Fibroblast of lung (primary cell): Measurements from ENCODE around the gene UBTD1. TPM values are rescaled to one million over a fixed set of nuclear protein-coding genes. Genes with fewer than 3 reads are reported as not detected.

Source experiments
- DNase-seq, 2 donors: peaks; one replicate each; pipeline versions ENCODE4 v3.0.0 to v3.0.0-alpha.2; 2010; ENCODE audit warnings: low read depth in 2 of 2
- H2AFZ ChIP-seq: 2 replicates; pipeline ENCODE4 v1.5.1; 2012; ENCODE audit warnings: low read length, control low read depth, inconsistent platforms
- H3K27ac ChIP-seq: 2 replicates; pipeline ENCODE4 v1.5.1; 2011; ENCODE audit warnings: low read length, control low read depth; ENCODE audit not compliant: insufficient read depth
- H3K27me3 ChIP-seq: 2 replicates; pipeline ENCODE4 v1.5.1; 2011; ENCODE audit warnings: mild to moderate bottlenecking, low read length; ENCODE audit not compliant: control insufficient read depth, insufficient read depth
- H3K36me3 ChIP-seq: 2 replicates; pipeline ENCODE4 v1.5.1; 2011; ENCODE audit warnings: low read length; ENCODE audit not compliant: control insufficient read depth, insufficient read depth
- H3K4me1 ChIP-seq: 2 replicates; pipeline ENCODE4 v1.5.1; 2011; ENCODE audit warnings: low read length; ENCODE audit not compliant: control insufficient read depth, insufficient read depth; ENCODE audit errors: extremely low read depth
- H3K4me2 ChIP-seq: 2 replicates; pipeline ENCODE4 v1.5.1; 2011; ENCODE audit warnings: low read length, control low read depth; ENCODE audit not compliant: insufficient read depth; ENCODE audit errors: extremely low read depth
- H3K4me3 ChIP-seq, 4 experiments: fragments of 200-600 bp in 1 of 4; sonication (generic) in 1 of 4; replicated peaks in 1 of 4; 2 replicates each; pipeline ENCODE4 v1.5.1; 2011 to 2016; ENCODE audit warnings: low read length in 4 of 4, low read depth in 3 of 4, mild to moderate bottlenecking in 3 of 4, control low read depth in 2 of 4, inconsistent platforms in 1 of 4, mixed read lengths in 1 of 4; ENCODE audit not compliant: insufficient read depth in 1 of 4; ENCODE audit errors: control extremely low read depth in 1 of 4
- H3K79me2 ChIP-seq: 2 replicates; pipeline ENCODE4 v1.5.1; 2012; ENCODE audit warnings: mild to moderate bottlenecking, low read length, inconsistent platforms; ENCODE audit not compliant: control insufficient read depth, insufficient read depth
- H3K9ac ChIP-seq: 2 replicates; pipeline ENCODE4 v1.5.1; 2011; ENCODE audit warnings: mild to moderate bottlenecking, low read length, control low read depth; ENCODE audit not compliant: insufficient read depth
- H3K9me3 ChIP-seq: 2 replicates; pipeline ENCODE4 v1.5.1; 2012; ENCODE audit warnings: low read depth, low read length; ENCODE audit not compliant: control insufficient read depth, insufficient read depth
- H4K20me1 ChIP-seq: 2 replicates; pipeline ENCODE4 v1.5.1; 2011; ENCODE audit warnings: low read length; ENCODE audit not compliant: control insufficient read depth, insufficient read depth; ENCODE audit errors: extremely low read depth
- EZH2 ChIP-seq: IDR thresholded peaks from 2 replicates; pipeline ENCODE4 v1.5.1; 2012; ENCODE audit warnings: low read length, control low read depth, mild to moderate bottlenecking; ENCODE audit errors: missing control alignments
- polyA plus RNA-seq, 2 donors: library from polyadenylated mRNA; depleted of rRNA in 1 of 2; stranded (reverse) in 1 of 2; unstranded in 1 of 2; fragments of >200 nt; gene quantifications; 2 replicates each; pipeline ENCODE4 v1.2.1, GENCODE V29; 2011 to 2012; ENCODE audit warnings: missing spikeins in 1 of 2
- total RNA-seq: library from RNA; depleted of rRNA; stranded (reverse); fragments of >200 nt; gene quantifications from 2 replicates; pipeline ENCODE4 v1.2.1, GENCODE V29; 2014
- TF ChIP-seq, protein P1 (sequence below), 2 donors: IDR thresholded peaks in 1 of 2; conservative IDR thresholded peaks in 1 of 2; 1 replicate in 1 of 2; 2 replicates in 1 of 2; pipeline ENCODE4 v1.5.1; 2011 to 2012; ENCODE audit warnings: low read length in 2 of 2, control low read depth in 1 of 2, inconsistent platforms in 1 of 2, low read depth in 1 of 2, mild to moderate bottlenecking in 1 of 2

The UBTD1 gene
- total and polyA plus RNA-seq, 2 donors (not counting 1 experiment from before 2014, with no cell fraction given): 10.7 to 22.0 TPM

GRCh38 chr10:97522071-97522470, 23.3 kb downstream of the UBTD1 start:
- no peak for DNase-seq
- H3K4me1 ChIP-seq: peaks cover 6% of the 10 kb centered on the region
- H3K79me2 ChIP-seq: peaks cover 10% of the 10 kb centered on the region
- TF ChIP-seq, protein P1, sequence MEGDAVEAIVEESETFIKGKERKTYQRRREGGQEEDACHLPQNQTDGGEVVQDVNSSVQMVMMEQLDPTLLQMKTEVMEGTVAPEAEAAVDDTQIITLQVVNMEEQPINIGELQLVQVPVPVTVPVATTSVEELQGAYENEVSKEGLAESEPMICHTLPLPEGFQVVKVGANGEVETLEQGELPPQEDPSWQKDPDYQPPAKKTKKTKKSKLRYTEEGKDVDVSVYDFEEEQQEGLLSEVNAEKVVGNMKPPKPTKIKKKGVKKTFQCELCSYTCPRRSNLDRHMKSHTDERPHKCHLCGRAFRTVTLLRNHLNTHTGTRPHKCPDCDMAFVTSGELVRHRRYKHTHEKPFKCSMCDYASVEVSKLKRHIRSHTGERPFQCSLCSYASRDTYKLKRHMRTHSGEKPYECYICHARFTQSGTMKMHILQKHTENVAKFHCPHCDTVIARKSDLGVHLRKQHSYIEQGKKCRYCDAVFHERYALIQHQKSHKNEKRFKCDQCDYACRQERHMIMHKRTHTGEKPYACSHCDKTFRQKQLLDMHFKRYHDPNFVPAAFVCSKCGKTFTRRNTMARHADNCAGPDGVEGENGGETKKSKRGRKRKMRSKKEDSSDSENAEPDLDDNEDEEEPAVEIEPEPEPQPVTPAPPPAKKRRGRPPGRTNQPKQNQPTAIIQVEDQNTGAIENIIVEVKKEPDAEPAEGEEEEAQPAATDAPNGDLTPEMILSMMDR (conservative IDR thresholded peaks at IDR 0.05 in 1 of 2, IDR thresholded peaks at IDR 0.05 in 1 of 2; ENCODE audit: low read depth in 1 of 2, low read length in 2 of 2): no peak
- TF ChIP-seq EZH2: no peak
- no peak overlapping the region for H3K4me2 ChIP-seq
- H3K4me3 ChIP-seq: no peak overlapping the region
- H3K27me3 ChIP-seq: no peaks in the 10 kb centered on the region
- no peak overlapping the region for H2AFZ ChIP-seq
- peaks cover 5% of the 10 kb centered on the region for H4K20me1 ChIP-seq
- no peaks in the 10 kb centered on the region for H3K36me3 ChIP-seq
- no peak overlapping the region for H3K9ac ChIP-seq
- H3K9me3 ChIP-seq: no peaks in the 10 kb centered on the region
- no peak overlapping the region for H3K27ac ChIP-seq

DNA sequence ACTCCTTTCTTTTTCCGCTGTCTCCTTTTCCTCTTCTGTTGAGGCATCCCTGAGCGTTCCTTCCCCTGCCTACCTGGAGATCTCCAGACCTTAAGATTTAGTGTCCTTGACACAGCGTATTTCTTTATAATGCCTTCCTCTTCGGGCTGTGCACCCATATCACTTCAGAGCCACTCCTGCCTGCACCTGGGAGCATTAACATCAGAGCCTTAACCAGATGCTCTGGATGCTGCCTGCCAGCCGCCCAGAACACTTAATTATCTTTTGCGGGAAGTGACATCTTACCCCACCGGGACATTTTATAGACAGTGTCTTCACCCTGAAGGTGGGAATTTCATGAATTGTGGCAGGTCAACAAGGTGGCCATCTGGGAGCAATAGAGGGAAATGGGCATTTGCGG, 24.2 kb downstream of the UBTD1 start:
- peaks cover 8% of the 10 kb centered on the region for H3K79me2 ChIP-seq
- no peak overlapping the region for H3K27ac ChIP-seq
- H3K4me3 ChIP-seq: no peak overlapping the region
- H4K20me1 ChIP-seq: peaks cover 3% of the 10 kb centered on the region
- no peak for DNase-seq
- no peak overlapping the region for H3K4me2 ChIP-seq
- no peaks in the 10 kb centered on the region for H3K9me3 ChIP-seq
- no peak overlapping the region for H3K9ac ChIP-seq
- no peaks in the 10 kb centered on the region for H3K36me3 ChIP-seq
- H3K27me3 ChIP-seq: no peaks in the 10 kb centered on the region
- H3K4me1 ChIP-seq: peaks cover 6% of the 10 kb centered on the region
- H2AFZ ChIP-seq: no peak overlapping the region
- TF ChIP-seq, protein P1 (conservative IDR thresholded peaks at IDR 0.05 in 1 of 2, IDR thresholded peaks at IDR 0.05 in 1 of 2; ENCODE audit: low read depth in 1 of 2, low read length in 2 of 2): no peak
- TF ChIP-seq EZH2: no peak

- H3K79me2 ChIP-seq: peaks cover 4% of the 10 kb centered on the region
- H3K9ac ChIP-seq: no peak overlapping the region
- no peak overlapping the region for H2AFZ ChIP-seq
- H4K20me1 ChIP-seq: no peaks in the 10 kb centered on the region
- H3K4me2 ChIP-seq: no peak overlapping the region
- no peaks in the 10 kb centered on the region for H3K36me3 ChIP-seq
- no peak overlapping the region for H3K4me3 ChIP-seq
- H3K27ac ChIP-seq: no peak overlapping the region
- DNase-seq: no peak
- H3K9me3 ChIP-seq: no peaks in the 10 kb centered on the region
- H3K4me1 ChIP-seq: no peaks in the 10 kb centered on the region
- H3K27me3 ChIP-seq: no peaks in the 10 kb centered on the region
- TF ChIP-seq, protein P1 (conservative IDR thresholded peaks at IDR 0.05 in 1 of 2, IDR thresholded peaks at IDR 0.05 in 1 of 2; ENCODE audit: low read depth in 1 of 2, low read length in 2 of 2): no peak
- TF ChIP-seq EZH2: no peak
Measured at GRCh38 chr10:97525086-97525485, 26.4 kb downstream of the UBTD1 start.
